Stimulated activated CD4-positive, alpha-beta T cell treated with anti-CD3 and anti-CD28 coated beads, Interleukin-4, amount 100 ng/mL, for 1 hour (primary cell): Measurements from ENCODE around the gene LEFTY1.

ENCODE experiments used
- DNase-seq: peaks from one replicate; pipeline ENCODE4 v3.0.0-alpha.2; 2020

Gene LEFTY1

DNA sequence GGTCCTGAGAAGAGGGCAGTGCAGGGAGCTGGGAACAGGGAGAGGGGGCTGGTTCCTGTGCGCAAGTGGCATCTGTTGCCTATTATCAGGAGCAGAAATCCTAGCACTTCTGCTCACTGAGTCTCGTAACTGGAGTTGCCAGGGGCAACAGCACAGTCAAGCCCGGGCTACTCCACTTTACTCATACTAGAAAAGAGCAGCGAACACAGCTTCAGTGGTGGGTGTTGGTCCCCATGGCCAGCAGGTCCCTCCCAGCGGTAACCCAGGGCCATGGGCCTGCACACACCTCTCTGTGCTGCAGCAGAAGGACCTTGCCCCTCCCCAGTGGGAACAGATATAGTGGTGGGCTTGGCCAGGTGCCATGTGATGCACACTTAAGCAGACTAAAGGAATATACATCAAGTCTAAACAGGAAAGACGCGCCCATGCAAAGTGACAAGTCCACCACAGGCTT is 26.6 kb upstream of the LEFTY1 start:
- DNase-seq: no peak

DNA sequence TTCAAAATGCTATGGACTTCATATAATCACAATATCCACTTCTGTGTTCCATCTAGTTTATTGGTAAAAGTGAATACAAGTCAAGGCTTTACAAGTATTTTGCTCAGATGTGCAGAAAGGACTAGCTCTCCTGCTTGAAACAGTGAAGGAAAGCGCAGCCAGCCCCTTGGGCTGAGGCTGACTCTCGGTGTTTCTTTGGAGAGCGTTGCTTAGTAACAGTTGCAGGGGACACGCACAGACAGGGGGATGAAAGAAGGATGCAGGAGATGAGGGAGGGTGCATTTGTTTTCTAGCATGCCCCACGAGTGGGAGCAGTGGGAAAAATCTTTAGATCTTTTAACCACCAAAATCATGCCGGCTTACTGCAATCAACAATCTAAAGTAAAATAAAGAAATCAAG is 26.0 kb upstream of the LEFTY1 start:
- DNase-seq: no peak

DNA sequence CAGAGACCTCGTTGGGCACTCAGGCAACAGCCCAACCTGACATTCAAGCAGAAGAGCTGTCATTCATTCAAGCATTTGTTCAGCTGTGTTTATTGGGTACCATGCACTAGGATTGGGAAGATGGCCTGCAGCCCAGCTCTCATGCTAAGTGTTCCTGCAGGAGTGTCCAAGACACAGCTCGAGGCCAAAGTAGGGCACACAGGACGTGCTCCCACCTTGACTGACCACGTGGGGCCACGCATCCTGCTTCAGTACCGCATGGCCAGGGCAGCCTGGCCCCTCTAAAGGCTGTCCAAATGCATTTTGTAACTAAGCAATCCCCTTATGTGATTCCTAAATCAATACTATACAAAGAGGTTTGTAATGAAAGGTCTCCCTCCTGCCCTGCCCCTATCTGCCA is 25.4 kb upstream of the LEFTY1 start:
- no peak for DNase-seq

DNA sequence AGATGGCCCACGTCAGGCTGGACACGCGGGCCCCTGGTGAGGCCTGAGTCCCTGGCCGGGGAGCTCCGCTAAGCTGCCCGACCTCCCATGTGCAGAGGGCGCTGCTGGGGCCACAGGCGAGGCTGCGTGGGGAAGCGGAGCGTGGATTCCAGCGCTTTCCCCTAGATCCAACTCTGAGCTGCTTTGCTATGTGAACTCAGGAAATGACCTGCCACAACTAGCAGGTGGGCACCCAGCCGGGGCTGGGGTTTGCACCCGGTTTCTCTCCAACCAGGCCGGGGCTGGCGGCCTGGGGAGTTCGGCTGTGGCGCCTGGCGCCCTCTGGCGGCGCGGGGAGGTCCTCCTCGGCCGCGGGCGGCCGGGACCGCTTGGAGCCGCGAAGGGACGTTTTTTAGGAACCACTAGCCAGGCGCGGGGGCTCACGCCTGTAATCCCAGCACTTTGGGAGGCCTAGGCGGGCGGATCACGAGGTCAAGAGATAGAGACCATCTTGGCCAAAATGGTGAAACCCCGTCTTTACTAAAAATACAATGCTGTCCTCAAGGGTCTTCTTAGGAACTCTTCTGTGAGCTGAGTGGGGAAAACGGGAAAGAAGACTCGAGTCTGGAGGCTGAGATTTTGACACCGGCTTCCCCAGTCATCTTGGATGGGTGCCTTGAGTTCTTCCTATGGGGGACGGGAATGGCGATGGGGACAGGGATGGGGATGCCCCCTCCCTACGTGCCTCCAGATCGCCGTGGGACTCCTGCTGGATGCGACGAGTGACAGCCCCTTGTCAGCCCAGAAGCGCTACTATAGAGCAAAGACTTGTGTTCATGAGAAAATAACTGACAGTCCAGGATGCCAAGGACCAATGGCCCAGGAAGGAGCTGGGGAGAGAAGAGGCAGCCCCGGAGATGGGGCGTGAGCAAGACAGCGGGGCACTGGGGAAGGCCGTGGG is 22.5 kb upstream of the LEFTY1 start:
- peak; percentile 77 for DNase-seq

DNA sequence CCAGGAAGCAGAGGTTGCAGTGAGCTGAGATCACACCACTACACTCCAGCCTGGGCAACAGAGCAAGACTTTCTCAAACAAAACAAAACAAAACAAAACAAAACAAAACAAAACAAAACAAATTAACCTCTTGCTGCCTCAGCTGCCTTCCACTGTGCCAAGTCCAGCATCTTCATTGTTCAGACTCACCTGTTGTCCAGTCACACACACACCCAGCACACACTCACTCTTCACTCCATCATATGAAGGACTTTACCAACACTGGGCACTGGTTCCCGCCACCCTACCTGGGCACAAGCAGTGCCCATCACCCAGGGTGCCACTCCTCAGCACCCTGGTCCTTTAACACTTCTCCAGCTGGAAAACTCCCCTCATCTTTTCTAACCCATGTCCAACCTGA is 20.5 kb upstream of the LEFTY1 start:
- no peak for DNase-seq

DNA sequence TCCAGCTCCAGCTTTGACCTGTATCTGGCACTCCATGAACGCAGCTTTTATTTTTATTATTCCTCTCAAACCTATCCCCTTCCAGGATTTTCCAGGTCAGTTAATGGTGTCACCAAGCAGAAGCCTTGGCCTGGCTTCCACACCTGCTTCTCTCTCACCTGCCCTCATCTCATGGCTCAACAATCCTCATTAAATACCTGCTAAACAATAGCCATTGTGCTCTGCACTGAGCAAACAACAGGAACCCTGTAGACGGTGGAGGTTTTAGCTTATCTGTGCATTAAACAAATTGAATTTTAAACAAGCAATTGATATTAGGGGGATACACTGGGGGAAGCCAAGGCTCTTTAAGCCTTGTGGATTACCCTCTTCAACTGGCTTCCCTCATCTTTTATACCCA is 19.8 kb upstream of the LEFTY1 start:
- DNase-seq: no peak

DNA sequence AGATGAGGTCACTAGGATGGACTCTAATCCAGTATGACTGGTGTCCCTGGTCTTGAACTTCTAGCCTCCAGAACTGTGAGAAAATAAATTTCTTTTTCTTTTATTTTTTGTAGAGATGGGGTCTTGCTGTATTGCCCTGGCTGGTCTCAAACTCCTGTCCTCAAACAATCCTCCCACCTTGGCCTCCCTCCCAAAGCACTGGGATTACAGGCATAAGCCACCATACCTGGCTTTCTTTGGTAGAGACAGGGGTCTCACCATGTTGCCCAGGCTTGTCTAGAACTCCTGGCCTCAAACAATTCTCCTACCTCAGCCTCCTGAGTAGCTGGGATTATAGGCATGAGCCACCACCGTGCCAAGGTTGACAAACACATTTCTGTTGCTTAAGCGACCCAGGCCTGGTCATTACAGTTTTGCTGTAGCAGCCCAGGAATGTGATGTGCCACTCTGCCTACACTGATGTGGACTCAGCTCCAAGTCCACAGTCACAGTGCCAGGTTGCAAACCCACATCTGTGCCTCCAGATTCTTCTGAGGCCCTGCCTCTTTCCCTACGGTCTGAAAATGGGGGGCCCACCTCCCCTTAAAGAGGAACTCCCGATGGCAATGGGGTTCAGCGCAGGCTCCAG is 19.2 kb upstream of the LEFTY1 start:
- no peak for DNase-seq

DNA sequence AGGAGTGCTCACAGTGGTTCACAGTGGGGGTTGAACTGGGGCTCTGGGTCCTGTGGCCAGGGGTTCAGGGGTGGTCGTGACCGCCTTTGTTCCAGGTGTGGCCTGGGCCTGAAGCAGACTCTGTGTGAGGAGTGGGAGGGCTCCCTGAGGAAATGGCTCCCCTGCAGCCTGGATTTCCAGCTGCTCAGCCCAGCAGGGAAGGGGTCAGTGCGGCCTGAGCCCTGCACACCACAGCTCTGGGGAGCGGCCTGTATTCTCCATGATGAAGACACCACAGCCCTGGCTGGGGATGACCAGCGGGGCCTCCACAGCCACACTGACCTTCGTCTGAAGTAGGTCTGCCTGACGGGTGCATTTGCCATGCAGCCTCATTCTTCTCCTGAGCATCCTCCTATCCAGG is 18.4 kb upstream of the LEFTY1 start:
- DNase-seq: no peak

DNA sequence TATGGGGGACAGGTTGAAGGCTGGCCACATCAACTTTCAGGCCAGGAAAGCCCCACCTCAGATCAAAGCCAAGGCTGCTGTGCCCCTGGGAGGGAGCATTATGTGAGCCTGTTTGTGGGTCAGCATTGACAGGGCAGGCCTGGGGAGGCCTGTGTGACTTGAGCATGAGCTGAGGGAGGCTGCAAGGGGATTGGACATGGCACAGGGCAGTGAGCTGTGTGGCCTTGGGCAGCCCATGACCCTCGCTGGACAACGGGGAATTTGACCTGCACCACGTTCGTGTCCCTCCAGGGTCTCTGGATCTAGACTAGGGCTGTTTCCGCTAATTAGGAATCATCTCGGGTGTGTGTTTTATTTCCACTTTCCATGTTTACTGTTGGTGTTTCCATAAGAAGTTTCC is 17.5 kb upstream of the LEFTY1 start:
- DNase-seq: no peak

DNA sequence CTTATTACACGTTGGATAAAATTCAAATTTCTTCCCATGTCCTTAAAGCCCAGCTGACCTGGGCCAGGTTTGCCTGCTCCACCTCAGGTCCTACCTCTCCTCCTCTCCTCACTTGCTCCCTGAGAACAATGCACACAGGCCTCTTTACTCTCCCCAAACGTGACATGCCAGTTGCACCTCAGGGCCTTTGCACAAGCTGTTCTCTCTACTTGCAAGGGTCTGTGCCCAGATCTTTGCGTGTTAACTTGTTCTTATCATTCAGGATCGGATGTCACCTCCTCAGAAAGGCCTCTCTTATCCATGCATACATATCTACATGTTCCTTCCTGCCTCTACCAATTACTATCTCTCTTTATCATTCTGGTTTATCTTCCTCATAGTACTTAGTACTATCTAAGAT is 14.7 kb upstream of the LEFTY1 start:
- no peak for DNase-seq

DNA sequence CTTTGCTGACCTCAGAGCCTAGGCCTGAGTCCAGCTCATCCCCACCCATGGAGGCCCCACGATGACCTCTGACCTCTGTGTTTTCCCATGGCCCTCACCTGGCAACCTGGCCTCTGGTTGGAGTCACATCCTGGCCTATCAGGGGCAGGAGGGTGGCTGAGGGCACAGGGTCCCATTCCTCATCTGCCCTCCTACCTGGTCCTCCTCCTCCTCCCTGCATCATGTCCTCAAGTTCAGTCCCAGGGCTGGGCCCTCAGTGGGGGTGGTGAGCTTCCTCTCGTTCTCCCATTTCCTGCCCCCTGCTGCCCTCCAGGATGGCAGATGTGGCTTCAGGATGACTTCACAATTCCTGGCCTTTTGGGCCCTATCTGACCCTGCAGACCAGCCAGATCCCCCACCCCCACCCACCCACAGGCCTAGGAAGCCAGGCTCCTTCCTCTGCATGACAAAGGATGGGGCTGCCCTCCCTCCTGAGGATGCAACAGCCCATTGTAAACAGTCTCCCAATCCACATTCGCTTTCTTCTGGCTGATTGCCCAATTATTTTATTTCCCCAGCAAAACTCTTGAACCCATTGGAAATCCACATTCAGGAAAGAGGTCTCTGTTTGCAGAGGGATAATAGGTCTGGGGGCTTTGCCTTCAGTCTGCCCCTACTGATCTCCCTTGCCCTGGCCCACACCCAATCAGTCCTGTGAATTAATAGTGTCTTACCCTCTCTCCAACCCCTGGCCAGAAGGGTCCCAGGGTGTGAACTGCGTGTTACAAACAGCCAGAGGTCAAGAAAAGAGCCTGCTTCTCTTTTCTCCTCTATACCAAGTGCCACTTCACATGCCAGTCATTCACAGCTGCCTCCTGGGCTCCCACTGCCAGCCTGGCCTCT is 10.3 kb upstream of the LEFTY1 start:
- no peak for DNase-seq

DNA sequence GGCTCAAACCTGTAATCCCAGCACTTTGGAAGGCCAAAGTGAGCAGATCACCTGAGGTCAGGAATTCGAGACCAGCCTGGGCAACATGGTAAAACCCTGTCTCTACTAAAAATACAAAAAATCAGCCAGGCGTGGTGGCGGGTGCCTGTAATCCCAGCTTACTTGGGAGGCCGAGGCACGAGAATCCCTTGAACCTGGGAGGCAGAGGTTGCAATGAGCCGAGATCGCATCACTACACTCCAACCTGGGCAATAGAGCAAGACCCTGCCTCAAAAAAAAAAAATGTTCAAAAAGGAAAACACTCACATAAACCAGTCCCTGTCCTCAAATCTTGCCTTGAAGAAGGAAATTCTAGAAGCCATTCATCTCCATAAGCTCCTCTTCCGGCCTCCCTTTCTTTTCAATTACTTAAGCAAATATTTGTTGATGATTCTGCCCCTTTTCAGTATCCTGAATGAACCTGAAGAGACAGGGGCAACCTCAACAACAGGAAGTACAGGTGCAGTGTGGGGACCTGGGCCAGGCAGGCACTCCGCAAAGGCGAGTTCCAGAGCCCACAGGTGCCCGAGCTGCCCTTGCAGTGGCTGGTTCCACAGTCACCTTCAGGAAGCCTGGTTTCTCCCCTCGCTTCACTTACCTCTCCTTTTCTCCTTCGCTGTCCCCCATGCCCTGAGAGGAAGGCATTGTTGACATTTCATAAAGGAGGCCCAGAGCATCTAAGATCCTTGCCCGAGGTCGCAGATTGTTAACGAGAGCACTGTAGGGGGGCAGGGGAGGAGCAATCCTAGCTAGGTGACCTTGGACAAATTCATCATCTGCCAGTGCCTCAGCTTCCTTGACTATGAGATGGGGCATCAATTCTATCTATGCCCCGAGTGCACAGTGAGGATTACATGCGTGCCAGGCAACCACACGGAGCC is 8.9 kb upstream of the LEFTY1 start:
- no peak for DNase-seq

DNA sequence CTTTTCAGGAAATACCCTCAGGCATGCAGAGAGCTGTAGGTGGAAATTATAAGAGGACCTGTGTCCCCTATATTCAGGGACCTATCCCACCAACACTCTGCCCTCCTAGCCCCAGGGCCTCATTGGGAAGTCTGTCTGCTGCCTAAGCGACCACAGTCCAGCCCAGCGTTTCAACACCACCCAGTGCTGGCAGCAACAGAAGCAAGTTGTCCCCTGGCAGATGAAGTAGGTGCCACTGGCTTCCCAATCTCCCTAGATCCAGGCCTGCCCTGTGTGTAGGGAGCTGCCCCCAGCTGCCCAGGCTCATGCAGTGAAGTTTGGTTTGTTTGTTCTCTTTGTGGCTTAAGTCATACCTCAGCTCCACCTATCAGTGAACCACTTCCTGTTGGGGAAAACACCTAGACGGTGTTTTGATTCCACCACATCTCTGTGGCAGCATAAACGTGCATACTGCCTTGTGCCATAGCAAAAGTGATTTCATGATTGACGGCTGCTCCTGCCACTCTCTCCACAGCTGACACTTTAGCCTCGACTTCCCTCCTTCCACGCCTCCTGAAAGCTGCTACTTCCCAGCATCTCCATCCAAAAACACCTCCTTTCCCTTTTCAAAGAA is 8.1 kb upstream of the LEFTY1 start:
- DNase-seq: peak; percentile 32

DNA sequence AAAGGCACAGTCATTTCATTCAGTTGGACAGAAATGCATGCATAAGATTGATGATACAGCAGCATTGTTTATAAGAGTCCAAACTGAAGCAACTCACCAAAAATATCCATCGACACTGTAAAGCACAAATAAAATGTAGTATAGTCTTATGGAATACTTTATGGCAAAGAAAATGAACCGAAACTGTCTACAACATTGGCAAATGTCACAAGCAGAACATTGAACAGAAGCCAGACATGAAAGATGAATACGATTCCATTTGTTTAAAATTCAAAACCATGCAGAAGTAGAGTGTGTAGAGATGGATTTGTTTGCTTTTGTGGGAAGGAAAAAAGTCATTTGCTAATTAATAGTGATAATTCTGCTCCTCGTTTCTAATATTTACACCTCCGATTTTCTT is 7.5 kb upstream of the LEFTY1 start:
- DNase-seq: no peak

DNA sequence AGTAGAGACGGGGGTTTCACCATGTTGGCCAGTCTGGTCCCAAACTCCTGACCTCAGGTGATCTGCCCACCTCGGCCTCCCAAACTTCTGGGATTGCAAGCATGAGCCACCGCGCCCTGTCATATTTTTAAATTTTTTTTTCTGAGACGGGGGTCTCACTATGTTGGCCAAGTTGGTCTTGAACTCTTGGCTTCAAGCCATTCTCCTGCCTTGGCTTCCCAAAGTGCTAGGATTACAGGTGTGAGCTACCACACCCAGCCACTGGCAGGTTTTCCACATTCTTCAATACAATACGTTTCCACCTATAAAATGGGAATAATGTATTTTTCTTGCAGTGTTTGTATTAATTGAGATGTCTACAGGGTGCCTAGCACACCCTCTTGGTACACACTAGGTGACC is 3.4 kb upstream of the LEFTY1 start:
- no peak for DNase-seq

DNA sequence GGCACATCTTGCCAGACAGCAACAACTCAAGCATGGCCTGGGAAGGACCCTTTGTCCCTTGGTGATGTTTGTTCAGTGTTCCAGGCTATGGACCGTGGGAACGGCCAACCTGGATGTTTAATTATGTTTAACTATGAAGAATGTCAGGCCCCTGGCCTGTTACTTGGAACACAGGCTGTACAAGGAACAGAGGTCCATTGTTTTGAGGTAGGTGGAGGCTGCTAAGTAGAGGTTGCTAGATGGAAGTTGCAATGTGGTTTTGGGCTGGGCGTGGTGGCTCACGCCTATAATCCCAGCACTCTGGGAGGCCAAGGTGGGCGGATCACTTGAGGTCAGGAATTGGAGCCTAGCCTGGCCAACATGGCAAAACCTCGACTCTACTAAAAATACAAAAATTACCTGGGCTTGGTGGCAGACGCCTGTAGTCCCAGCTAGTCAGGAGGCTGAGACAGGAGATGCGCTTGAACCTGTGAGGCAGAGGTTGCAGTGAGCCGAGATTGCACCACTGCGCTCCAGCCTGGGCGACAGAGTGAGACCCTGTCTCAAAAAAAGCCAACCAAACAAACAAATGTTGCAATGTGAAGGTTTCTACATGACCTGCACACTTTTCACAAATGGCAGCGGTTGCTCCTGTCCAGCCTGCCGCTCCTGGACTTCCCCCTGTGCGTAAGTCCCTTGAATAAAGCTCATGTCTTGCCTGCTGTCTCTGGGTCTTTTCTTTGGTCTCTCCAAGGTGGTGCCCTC is 2.5 kb upstream of the LEFTY1 start:
- no peak for DNase-seq

DNA sequence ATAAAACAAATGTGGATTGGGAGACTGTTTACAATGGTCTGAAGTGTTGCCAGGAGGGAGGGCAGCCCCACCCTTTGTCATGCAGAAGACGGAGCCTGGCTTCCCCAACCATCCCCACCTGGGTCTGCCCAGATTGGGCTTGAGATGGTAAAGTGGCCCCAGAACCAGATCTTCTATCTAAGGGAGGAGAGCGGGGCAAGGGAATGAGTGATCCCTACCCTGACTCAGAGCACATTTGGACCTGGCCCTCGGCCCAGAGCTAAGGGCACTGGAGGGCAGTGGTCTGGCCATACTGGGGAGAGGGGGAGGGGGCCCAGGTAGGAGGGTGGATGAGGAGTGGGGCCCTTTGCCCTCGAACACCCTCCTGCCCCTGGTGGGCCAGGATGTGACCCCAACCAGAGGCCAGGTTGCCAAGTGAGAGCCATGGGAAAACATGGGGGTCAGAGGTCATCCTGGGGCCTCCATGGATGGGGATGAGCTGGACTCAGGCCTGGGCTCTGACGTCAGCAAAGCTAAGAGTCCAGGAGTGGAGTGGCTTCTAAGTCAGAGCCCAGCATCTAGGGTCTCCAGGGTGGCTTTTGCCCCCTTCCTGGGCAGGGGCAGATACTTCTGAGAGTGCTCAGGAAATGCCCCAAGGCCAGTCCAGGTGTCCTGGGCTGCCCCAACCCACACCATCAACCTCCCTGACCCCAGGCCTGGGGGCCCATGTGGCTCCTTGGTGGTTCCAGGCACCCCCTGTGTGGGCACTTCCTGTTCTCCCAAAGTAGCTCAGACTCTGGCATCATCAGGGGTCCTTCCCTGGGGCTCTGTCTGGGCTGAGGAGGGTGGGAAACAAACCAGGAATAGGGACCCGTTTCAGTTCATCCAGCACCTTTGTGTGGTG is 1.6 kb upstream of the LEFTY1 start:
- DNase-seq: no peak

DNA sequence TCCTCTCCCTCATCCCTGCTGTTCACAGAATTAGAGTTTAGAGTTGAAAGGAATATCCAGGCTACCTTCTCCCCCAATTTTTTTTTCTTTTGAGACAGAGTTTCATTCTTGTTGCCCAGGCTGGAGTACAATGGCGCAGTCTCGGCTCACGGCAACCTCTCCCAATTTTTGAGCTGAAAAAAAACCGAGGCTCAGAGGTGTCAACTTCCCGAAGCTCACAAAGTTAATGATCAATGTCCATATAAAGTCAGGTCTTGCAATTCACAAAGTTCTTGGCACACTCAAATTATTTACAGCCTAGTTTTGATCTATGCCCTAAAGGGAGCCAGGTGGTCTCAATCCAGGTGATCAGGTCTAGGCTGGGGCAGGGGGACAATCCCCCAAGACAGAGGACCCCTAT is 797 bp upstream of the LEFTY1 start:
- no peak for DNase-seq

DNA sequence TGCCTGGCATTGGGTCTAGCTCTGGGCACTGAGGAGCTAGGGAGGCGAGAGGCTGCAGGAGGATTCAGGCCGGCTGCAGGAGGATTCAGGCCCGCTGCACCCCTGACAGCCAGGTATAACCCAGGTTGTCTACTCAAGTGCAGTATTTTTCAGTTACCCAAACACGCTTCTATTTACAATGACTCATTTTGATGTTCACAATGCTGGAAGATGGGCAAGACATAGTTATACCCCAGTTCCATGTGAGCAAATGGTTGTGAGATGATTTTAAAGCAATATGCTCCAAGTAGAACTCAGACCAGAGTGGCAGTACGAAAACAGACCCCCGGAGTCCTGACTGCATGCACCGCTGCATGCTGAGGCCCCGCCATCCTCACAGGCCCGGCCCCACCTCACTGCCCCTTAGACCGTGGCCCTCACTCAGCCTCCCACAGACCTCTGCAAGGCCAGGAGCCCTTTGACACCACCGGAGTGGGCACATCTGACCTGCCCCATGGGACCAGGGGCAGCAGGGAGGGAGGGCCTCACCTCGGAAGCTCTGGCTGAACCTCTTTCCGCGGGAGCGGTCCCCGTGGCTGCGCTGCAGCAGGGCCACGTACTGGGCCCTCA is 553 bp downstream of the LEFTY1 start:
- no peak for DNase-seq
